ENCODE results near the gene RNASE8.

The RNASE8 gene

GRCh38 chr14:21018286-21018685, 39.3 kb upstream of the RNASE8 start:
- no peak for DNase-seq (ENCODE audit: low read depth)
- TF ChIP-seq CTCF (conservative IDR thresholded peaks at IDR 0.05; ENCODE audit: low read depth, low read length), result no peak
- no peak overlapping the region for H3K4me3 ChIP-seq (ENCODE audit: low read depth, low read length)

DNA sequence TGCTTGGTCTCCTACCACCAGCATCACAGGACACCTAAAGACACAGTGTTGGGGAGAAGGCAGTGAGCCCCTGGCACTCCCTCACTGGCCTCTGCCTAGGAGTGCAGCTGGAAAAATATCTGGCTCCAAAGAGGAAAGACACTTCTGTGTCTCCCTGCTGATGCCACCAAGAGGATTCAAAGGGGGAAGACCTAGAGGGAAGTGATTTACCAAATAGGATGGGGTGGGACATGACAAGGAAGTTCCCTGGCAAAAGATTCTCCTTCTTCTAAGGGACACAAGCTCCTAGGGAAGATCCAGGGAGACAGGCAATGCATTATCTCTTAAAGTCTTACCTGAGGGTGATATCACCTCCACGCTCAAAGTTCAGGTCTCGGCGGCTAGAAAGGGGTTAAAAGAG, 38.8 kb upstream of the RNASE8 start:
- H3K4me3 ChIP-seq (ENCODE audit: low read depth, low read length), result no peak overlapping the region
- no peak for TF ChIP-seq CTCF (conservative IDR thresholded peaks at IDR 0.05; ENCODE audit: low read depth, low read length)
- DNase-seq (ENCODE audit: low read depth), result no peak

DNA sequence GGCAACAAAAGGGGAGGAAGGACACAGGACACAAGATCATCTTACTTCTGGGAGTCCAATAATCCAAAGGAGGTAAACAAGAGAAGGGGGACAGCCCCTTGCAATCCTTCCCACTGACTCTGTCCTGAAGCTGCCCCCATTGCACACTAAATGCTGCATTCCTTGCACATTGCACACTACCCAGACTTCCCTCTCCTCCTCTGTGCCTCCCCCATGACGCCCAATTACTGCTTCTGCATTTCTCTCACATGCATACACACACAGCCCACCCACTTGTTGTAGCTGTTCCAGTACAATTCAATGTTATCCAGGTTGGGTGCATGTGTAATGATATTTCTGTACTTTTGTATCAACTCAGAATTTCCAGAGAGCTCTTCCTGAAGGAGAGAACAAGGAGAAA, 38.3 kb upstream of the RNASE8 start:
- H3K4me3 ChIP-seq (ENCODE audit: low read depth, low read length), result no peak overlapping the region
- DNase-seq (ENCODE audit: low read depth), result no peak
- TF ChIP-seq CTCF (conservative IDR thresholded peaks at IDR 0.05; ENCODE audit: low read depth, low read length), result no peak

DNA sequence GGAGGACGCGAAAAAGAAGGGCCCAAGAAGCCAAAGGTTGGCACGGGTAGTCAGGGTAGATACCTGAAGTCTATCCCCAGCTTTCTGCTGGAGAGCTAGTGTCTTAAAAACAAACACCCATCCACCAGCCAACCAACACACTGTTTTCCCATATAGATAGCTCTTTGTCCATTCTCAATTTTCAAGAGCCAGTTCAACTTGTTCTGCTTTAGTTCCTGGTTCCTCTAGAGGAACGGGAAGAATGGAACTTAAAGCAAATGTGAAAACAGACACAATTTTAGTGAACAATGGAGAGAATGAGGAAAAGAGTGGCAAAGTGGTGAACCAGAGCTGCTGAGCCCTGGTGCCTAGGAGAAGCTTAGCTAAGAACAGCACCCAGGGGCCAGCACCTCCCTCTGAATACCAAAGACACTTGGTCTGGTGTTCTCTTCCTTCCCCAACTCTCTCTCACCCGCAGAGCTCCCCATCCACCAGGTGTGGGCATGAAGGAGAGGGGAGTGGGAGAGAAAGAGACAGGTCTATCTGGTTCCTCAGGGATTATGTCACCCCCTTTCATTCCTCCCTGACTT, 36.6 kb upstream of the RNASE8 start:
- TF ChIP-seq CTCF (conservative IDR thresholded peaks at IDR 0.05; ENCODE audit: low read depth, low read length), result no peak
- DNase-seq (ENCODE audit: low read depth), result no peak
- no peak overlapping the region for H3K4me3 ChIP-seq (ENCODE audit: low read depth, low read length)

DNA sequence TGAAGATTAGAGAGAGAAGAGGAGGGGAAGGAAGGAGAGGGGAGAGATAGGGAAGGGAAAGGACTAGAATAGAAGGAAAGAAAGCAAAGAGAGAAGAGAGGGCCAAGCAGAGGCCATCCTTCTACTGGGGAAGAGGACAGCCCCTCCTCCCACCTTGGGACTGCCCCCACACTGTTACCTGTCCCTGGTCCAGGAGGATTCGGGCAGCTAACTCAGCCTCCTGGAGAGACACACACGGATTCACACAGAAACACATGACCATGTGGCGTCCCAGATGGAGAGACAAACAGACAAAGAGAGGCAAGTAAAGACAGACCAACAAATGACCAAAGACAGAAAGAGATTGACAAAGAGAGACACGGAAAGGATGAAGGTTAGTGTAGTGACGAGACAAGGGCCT, 34.9 kb upstream of the RNASE8 start:
- no peak overlapping the region for H3K4me3 ChIP-seq (ENCODE audit: low read depth, low read length)
- no peak for TF ChIP-seq CTCF (conservative IDR thresholded peaks at IDR 0.05; ENCODE audit: low read depth, low read length)
- DNase-seq (ENCODE audit: low read depth), result no peak

DNA sequence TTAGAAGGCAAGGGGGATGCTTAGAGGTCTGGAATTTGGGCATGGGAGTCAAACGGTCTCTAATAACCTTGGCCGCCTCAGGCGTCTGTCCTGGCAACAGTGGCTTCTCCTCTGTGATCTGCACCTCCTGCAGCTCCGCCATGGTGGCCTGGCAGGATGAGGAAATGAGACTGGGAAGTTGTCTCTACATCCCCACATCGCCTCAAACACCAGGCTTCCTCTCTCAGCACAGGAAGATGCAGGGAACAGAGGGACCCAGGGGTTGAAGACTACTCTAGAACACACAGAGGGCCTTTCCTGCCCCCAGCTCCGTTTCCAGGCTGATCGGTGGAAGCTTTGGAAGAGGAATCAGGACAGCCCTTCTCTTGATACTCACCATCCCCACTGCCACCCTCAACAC, 34.4 kb upstream of the RNASE8 start:
- no peak for TF ChIP-seq CTCF (conservative IDR thresholded peaks at IDR 0.05; ENCODE audit: low read depth, low read length)
- no peak for DNase-seq (ENCODE audit: low read depth)
- no peak overlapping the region for H3K4me3 ChIP-seq (ENCODE audit: low read depth, low read length)

DNA sequence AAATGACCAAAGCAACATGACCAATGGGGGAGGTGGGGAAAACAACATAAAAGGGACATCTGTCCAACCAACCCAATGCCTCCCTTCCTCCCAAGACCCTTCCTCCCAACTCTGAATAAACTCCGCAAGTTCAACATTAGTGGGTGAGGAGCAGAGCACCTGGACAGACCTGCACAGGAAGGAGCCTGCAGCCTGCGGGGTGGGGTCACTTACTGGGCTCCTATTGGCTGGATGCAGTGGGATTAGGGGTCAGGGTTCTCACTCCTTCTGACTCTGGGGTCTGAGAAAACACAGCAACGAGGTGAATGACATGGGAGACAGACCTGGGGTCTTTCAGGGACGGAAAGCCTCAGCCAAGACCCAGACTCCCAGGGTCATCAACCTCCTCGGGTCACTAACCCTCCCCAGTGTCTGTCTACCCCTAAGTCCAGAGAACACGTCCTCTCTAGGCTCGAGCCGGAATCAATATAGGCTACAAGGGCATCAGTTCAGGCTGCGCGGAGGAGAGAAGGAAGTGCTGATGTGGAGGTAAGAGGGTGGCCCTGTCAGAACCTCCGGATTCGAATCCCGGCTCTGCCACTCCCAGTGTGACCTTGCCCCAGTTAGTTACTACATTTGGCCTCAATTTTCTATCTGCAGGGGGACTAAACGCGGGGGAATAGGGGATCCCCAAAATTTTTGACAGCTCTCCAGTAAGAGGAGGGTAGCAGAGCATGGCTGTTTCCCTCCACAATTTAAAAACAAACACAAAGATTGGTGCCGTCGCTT, 33.6 kb upstream of the RNASE8 start:
- no peak for TF ChIP-seq CTCF (conservative IDR thresholded peaks at IDR 0.05; ENCODE audit: low read depth, low read length)
- H3K4me3 ChIP-seq (ENCODE audit: low read depth, low read length), result peak overlapping the region; percentile 60
- DNase-seq (ENCODE audit: low read depth), result no peak
